ENCODE results near the gene IVD.
"Not testable (repeated sequence)": the region's sequence is repeated elsewhere in the genome, so short reads cannot be mapped to it uniquely, and the experiment has no call there.

- TF ChIP-seq POLR2A (IDR thresholded peaks at IDR 0.05); CTCF (IDR thresholded peaks at IDR 0.05 in 8 of 11, conservative IDR thresholded peaks at IDR 0.05 in 3 of 11): not testable (repeated sequence)
Observed at GRCh38 chr15:40453941-40454340, 48.3 kb downstream of the IVD start.

Measured in spleen (tissue), 7 donors.